ENCODE results near the gene ZNF497.

- TF ChIP-seq CTCF (IDR thresholded peaks at IDR 0.05) (no peak), POLR2A (IDR thresholded peaks at IDR 0.05) (peak in 1 of 2 donors; percentile 38)
Measured at GRCh38 chr19:58400916-58401839, 38.6 kb upstream of the ZNF497 start.
